NCI-H1092 (cell line): Measurements from ENCODE around the gene CHST11.
A peak's percentile ranks its signal among the peaks of the same experiment; 100 is the strongest.

ENCODE experiments used
- DNase-seq: peaks from one replicate; lab custom pipeline; 2025; lab: John Stamatoyannopoulos, UW

Gene CHST11

GRCh38 chr12:104504146-104504545 lies 47.4 kb downstream of the CHST11 start:
- DNase-seq: no peak

- DNase-seq: peak; percentile 35
These were observed 48.5 kb downstream of the CHST11 start for GRCh38 chr12:104505095-104505818.

- DNase-seq: peak; percentile 78
These were observed 50.1 kb downstream of the CHST11 start for GRCh38 chr12:104506676-104507401.

- DNase-seq: peak; percentile 41
These were observed 50.9 kb downstream of the CHST11 start for GRCh38 chr12:104507672-104508071.

GRCh38 chr12:104508752-104509446 lies 52.2 kb downstream of the CHST11 start:
- DNase-seq: no peak

GRCh38 chr12:104510145-104510872 lies 53.6 kb downstream of the CHST11 start:
- DNase-seq: no peak

GRCh38 chr12:104510873-104511440 lies 54.2 kb downstream of the CHST11 start:
- no peak for DNase-seq

- DNase-seq: no peak
These were observed 56.9 kb downstream of the CHST11 start for GRCh38 chr12:104513681-104514080.

GRCh38 chr12:104514092-104514810 lies 57.5 kb downstream of the CHST11 start:
- no peak for DNase-seq

- DNase-seq: no peak
These were observed 59.2 kb downstream of the CHST11 start for GRCh38 chr12:104515899-104516298.

- no peak for DNase-seq
These were observed 60.1 kb downstream of the CHST11 start for GRCh38 chr12:104516821-104517220.

- no peak for DNase-seq
These were observed 61.1 kb downstream of the CHST11 start for GRCh38 chr12:104517880-104518279.

GRCh38 chr12:104519190-104520019 lies 62.7 kb downstream of the CHST11 start:
- DNase-seq: no peak

GRCh38 chr12:104520242-104520900 lies 63.6 kb downstream of the CHST11 start:
- DNase-seq: peak; percentile 47

- no peak for DNase-seq
These were observed 65.0 kb downstream of the CHST11 start for GRCh38 chr12:104521731-104522130.

- DNase-seq: no peak
These were observed 66.4 kb downstream of the CHST11 start for GRCh38 chr12:104522985-104523722.

- DNase-seq: peak; percentile 86
These were observed 67.5 kb downstream of the CHST11 start for GRCh38 chr12:104524034-104524832.

GRCh38 chr12:104526320-104526719 lies 69.6 kb downstream of the CHST11 start:
- no peak for DNase-seq
